GM06990 (cell line): Measurements from ENCODE around the gene MESP2.

Source experiments
- DNase-seq: peaks from one replicate; pipeline ENCODE4 v3.0.0-alpha.2; 2011; ENCODE audit not compliant: insufficient read length; ENCODE audit errors: extremely low read depth
- H3K27me3 ChIP-seq: replicated peaks from 2 replicates; pipeline ENCODE4 v1.6.0; 2011; ENCODE audit warnings: low read length; ENCODE audit not compliant: control insufficient read depth, insufficient read depth
- H3K36me3 ChIP-seq: 2 replicates; pipeline ENCODE4 v1.5.1; 2011; ENCODE audit warnings: low read length; ENCODE audit not compliant: control insufficient read depth, insufficient read depth
- H3K4me3 ChIP-seq: replicated peaks from 2 replicates; pipeline ENCODE4 v1.5.1; 2011; ENCODE audit warnings: low read depth, mild to moderate bottlenecking, control low read depth, low read length
- TF ChIP-seq, protein P1 (sequence below): IDR thresholded peaks from 2 replicates; pipeline ENCODE4 v1.5.1; 2011; ENCODE audit warnings: low read length, control low read depth, mild to moderate bottlenecking, inconsistent platforms; ENCODE audit not compliant: insufficient read depth, poor library complexity, severe bottlenecking

The MESP2 gene

DNA sequence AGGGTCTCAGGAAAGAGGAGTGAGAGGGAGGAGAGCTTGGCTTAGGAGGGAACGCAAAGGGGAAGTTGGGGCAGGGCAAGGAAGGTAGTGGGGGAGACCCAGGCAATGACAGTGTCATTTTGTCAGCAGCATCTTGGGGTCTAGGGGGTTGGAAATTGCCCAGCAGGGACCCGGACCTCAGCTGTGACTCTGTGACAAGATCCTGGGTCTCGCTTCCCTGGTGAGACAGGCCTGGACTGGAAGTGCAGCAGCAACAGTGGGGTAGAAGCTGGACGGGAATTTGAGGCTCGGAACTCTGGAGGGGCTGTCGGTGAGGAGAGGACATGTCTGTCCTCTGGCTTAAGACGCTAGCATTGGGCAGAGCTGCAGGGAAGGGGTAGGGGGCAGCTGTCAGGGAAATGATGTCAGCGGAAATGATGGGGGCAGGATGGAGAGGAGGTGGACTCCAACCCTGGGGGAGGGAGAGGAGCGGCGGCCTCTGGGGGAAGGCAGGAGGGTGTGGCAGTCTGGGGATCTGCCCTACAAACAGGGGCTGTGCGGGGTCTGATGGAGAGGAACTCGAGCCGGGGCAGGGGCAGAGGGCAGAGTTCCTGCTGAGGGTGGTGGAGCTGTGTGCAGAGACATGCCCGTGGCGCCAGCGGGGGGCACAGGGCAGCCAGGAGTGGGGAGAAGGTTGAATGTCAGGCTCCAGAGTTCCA lies 26.2 kb downstream of the MESP2 start:
- no peak for DNase-seq
- no peaks in the 10 kb centered on the region for H3K27me3 ChIP-seq
- no peak overlapping the region for H3K4me3 ChIP-seq
- no peaks in the 10 kb centered on the region for H3K36me3 ChIP-seq
- TF ChIP-seq, protein P1, sequence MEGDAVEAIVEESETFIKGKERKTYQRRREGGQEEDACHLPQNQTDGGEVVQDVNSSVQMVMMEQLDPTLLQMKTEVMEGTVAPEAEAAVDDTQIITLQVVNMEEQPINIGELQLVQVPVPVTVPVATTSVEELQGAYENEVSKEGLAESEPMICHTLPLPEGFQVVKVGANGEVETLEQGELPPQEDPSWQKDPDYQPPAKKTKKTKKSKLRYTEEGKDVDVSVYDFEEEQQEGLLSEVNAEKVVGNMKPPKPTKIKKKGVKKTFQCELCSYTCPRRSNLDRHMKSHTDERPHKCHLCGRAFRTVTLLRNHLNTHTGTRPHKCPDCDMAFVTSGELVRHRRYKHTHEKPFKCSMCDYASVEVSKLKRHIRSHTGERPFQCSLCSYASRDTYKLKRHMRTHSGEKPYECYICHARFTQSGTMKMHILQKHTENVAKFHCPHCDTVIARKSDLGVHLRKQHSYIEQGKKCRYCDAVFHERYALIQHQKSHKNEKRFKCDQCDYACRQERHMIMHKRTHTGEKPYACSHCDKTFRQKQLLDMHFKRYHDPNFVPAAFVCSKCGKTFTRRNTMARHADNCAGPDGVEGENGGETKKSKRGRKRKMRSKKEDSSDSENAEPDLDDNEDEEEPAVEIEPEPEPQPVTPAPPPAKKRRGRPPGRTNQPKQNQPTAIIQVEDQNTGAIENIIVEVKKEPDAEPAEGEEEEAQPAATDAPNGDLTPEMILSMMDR = no peak

DNA sequence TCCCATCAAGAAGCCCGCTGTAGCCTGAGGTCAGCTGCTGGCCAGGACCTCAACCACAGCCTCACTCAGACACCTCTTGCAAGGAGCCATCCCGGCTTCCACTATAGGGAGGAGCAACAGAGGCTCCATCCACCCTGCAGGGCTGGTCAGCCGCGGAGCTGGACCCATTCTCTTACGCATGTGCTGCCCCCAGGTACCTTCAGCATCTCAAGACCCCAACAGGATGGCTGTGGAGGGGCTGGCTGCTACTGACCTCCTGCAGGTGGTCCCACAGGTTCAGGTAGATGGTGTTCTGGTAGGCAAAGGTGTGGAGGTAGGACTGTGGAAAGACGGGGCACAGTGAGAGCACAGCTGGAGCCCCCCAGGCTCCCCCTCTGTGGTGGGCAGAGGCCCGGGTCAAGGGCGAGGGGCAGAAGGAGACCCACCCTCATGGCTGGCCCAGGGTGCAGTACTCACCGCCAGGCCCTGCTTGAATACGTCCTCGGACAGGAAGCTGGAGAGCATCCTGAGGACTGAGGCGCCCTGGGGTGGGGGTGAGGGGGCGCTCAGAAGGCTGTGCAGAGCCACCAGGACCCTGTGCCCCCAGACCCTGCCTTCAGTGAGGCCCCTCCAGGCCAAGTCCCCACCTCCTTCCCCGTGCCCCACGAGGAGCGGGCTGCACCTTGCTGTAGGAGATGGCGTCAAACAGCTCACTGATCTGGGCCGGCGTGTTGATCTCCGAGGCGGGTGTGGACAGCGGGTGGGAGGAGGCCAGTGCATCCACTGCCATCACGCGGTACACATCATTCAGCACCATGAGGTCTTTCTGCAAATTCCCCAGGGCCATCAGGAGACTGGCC lies 27.1 kb downstream of the MESP2 start:
- TF ChIP-seq, protein P1 = no peak
- Histone ChIP-seq H3K36me3 (no peaks in the 10 kb centered on the region), H3K4me3 (no peak overlapping the region), H3K27me3 (no peaks in the 10 kb centered on the region)
- DNase-seq = no peak

DNA sequence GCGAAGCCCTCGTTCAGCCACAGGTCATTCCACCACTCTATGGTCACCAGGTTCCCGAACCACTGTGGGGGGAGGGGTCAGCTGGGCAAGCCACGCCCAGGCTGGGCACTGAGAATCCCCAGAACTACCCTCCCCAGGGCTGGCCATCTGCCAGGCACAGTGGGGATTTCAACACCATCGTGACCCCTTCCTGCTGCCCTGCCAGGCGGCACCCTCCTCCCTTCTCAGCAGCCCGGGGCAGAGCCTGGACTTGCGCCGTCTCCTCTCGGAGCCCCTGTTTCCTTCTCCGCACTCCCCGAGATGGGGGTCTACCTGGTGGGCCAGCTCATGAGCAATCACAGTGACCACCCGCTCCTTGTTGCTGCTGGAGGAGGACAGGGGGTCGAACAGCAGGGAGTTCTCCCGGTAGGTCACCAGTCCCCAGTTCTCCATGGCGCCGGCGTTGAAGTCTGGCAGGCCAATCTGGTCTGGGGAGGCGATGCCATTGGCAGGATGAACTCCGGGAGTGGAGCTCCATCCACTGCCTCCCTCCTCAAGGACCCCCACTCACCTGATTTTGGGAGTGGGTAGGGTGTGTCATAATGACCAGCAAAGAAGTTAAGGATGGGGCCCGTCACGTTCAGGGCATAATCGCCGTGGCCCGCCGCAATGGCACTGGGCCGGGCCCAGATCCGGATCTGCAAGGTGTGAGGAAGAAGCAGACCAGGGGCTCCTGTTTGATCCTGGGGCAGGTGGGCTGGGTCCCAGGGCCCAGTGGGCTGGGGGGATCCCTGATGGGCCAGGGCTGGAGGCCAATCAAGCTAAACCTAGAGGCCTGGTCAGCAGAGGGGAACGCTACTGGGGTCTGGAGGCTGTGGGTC lies 28.0 kb downstream of the MESP2 start:
- DNase-seq = no peak
- no peaks in the 10 kb centered on the region for H3K36me3 ChIP-seq
- no peaks in the 10 kb centered on the region for H3K27me3 ChIP-seq
- TF ChIP-seq, protein P1 = no peak
- H3K4me3 ChIP-seq = no peak overlapping the region

DNA sequence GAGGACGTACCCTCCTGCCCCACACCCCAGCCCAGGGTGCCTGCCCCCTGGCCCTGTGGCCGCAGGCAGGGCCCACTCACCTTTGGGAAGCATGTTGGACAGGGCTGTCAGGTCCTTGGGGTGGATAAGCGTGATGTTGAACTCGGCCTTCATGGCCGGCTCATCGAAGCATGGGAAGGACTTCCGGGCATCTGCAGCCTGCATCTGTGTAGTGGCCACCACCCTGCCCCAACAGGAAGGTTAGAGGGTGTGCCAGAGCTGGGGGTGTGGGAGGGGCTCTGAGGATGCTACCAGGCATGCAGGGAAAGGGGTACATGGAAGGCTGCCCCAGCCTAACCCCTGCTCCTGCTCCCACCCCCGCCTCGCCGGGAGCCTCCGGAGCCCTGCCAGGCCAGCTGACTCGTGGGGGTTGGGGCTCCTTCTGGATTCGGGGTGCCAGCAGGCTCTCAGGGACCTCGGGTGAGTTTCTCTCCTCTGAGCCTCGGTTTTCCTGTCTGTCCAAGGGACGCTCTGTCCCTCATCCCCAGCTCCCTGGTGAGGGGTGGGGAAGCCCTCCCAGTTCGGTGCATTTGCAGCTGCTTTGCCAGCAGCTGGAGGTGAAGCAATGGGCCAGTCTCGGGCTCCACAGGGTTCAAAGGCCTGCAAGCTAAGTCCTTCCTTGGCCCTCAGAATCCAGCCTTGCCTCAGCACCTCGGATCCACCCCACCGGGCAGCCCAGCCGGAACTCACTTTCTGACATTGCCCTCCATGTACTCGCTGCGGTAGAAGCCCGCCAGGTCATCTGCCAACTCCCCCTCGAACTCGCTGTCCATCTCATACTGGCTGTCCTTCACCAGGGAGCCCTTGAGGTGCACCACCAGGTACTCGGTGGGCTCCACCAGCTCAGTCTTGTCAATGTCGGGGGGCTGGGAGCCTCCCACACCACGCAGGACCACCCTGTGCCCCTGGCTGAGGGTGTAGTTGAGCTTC lies 29.4 kb downstream of the MESP2 start:
- no peaks in the 10 kb centered on the region for H3K36me3 ChIP-seq
- DNase-seq = no peak
- H3K4me3 ChIP-seq = no peak overlapping the region
- no peaks in the 10 kb centered on the region for H3K27me3 ChIP-seq
- TF ChIP-seq, protein P1 = no peak

DNA sequence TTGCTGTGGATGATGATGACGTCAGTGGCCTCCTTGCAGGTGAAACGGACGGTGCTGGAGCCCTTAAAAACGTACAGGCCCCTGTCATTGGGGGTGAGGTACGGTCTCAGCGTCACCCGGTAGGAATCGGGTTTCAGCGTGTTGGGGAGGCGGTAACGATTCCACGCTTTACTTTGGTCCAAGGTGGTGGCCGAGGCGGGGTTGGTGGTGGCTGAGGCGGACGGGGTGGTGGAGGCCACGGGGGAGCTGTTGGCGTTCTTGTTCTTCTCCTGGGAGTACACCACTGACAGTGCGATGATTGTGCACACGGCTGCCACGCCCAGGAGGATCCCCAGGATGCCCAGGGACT lies 30.1 kb downstream of the MESP2 start:
- H3K36me3 ChIP-seq = no peaks in the 10 kb centered on the region
- DNase-seq = no peak
- H3K4me3 ChIP-seq = no peak overlapping the region
- H3K27me3 ChIP-seq = no peaks in the 10 kb centered on the region
- TF ChIP-seq, protein P1 = no peak
